ENCODE measurements around the gene FAM89B.
"Not testable (repeated sequence)": the region's sequence is repeated elsewhere in the genome, so short reads cannot be mapped to it uniquely, and the experiment has no call there.

Gene FAM89B

DNA sequence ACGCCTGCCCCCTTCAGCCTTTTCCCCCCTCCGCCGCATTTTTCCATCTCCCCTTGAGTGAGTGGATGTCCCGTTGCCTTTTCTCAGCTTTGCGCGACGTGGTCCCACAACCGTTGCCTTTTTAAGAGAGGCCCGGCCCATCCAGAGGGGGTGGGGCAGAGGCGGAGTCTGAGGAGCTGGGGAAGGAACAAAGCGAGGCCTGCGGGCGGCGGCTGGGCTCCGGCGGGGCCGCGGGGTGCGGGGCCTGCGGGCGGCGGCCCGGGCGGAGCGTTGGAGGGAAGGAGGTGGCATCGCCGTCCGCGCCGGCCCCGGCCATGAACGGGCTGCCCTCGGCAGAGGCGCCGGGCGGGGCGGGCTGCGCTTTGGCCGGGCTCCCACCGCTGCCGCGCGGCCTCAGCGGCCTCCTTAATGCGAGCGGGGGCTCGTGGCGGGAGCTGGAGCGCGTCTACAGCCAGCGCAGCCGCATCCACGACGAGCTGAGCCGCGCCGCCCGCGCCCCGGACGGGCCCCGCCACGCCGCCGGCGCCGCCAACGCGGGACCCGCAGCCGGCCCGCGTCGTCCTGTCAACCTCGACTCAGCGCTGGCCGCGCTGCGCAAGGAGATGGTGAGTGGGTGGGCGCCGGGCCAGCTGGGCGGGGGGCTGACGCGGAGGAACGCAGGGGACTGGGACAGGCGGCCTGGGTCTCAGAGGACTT is at the start of gene FAM89B:
Gene FAM89B, plus strand, starts transcription at position 183 of the 696 bp plus-strand sequence. Its CDS starts 132 bp downstream, at position 315.
- DNase-seq (ENCODE audit: low read depth), result peak; percentile 84

DNA sequence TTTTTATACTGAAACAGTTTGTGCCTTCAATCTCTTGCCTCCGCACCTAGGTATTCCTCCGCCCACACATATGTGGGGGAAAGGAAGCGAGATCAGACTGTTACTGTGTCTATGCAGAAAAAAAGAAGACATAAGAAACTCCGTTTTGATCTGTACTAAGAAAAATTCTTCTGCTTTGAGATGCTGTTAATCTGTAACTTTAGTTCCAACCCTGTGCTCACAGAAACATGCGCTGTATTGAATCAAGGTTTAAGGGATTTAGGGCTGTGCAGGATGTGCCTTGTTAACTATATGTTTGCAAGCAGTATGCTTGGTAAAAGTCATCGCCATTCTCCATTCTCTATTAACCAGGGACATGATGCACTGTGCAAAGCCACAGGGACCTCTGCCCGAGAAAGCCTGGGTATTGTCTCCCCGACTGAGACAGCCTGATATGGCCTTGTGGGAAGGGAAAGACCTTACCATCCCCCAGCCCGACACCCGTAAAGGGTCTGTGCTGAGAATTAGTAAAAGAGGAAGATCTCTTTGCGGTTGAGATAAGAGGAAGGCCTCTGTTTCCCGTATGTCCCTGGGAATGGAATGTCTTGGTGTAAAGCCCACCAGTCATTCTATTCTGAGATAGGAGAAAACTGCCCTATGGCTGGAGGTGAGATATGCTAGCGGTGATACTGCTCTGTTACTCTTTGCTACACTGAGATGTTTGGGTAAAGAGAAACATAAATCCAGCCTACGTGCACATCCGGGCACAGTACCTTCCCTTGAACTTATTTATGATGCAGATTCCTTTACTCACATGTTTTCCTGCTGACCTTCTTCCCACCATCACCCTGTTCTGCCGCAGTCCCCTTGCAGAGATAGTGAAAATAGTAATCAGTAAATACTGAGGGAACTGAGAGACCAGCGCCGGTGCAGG is 49.4 kb upstream of the FAM89B start:
- not testable (repeated sequence) for DNase-seq (ENCODE audit: low read depth)

DNA sequence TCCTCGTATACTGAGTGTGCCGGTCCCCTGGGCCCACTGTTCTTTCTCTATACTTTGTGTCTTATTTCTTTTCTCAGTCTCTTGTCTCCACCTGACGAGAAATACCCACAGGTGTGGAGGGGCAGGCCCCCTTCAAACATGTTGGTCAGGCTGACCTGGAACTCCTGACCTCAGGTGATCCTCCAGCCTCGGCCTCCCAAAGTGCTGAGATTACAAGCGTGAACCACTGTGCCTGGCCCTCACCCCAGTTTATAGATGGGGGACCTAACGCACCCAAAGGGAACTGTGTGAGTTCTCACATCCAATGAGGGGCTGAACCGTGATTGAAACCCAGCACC is 48.7 kb upstream of the FAM89B start:
- not testable (repeated sequence) for DNase-seq (ENCODE audit: low read depth)

DNA sequence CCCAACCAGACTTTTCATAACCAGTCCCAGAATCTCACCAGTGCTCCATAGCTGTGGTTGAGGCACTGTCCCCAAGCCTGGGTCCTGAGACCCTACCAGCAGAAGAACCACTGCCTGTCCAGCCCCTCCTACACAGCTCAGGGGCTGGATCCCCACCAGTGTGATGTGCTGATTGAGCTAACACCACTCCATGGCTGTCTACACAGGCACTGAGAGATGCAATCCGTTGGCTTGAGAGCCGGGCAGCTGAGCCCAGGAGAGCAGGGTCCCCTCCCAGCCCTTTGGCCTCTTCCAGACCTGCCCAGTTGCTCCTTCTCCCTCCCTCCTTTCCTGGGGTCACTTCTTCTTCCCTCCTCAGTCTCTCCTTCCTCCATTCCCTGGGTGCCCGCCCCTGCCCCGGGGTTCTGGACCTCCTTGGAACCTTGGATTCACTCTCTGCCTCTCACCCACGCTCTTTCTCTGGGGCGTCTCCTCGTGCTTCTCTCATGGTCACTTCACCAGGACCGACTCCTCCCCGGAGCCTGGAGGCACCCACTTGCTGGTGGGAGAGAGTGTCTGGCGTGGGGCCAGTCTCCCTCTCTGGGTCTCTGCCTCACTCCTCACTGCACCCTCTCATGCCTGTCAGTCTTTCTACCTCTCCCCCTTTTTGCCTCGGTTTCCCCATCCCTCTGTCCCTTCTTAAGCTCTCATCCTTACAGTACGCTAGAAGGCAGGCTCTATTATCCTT is 48.2 kb upstream of the FAM89B start:
- DNase-seq (ENCODE audit: low read depth), result no peak

DNA sequence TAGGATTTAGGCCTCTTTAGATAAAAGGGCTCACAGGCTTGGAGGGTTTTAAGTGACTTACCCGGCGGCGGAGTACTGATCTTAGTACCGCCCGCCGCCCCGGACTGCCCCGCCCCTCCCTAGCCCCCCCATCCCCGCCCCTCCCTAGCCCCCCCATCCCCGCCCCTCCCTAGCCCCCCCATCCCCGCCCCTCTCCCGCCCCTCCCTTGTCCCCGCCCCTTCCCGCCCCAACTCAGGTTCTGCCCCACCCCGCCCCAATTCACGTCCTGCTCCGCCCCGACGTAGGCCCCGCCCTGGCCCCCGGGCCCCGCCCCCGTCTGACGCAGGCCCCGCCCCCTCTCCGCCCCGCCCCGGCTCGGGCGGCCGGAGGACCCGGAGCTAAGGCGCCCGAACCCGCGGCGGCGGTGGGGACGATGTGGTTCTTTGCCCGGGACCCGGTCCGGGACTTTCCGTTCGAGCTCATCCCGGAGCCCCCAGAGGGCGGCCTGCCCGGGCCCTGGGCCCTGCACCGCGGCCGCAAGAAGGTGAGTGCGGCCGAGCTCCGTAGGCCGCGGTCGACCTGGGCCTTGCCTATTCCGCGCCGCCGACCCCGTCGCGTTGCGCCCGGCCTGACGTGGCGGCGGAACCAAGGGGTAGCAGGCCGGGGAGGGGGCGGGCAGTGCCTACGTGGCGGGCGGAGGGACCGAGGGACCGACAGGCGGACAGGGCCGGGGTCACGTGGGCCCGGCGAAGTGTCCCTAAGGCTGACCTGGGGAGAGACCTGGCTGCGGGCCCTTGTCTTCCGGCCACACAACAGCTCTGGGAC is 47.4 kb upstream of the FAM89B start, which contains the start of gene SCYL1:
Gene SCYL1, plus strand, starts transcription at position 343 of the 805 bp plus-strand sequence. Its CDS starts 71 bp downstream, at position 414.
- DNase-seq (ENCODE audit: low read depth), result peak; percentile 78

DNA sequence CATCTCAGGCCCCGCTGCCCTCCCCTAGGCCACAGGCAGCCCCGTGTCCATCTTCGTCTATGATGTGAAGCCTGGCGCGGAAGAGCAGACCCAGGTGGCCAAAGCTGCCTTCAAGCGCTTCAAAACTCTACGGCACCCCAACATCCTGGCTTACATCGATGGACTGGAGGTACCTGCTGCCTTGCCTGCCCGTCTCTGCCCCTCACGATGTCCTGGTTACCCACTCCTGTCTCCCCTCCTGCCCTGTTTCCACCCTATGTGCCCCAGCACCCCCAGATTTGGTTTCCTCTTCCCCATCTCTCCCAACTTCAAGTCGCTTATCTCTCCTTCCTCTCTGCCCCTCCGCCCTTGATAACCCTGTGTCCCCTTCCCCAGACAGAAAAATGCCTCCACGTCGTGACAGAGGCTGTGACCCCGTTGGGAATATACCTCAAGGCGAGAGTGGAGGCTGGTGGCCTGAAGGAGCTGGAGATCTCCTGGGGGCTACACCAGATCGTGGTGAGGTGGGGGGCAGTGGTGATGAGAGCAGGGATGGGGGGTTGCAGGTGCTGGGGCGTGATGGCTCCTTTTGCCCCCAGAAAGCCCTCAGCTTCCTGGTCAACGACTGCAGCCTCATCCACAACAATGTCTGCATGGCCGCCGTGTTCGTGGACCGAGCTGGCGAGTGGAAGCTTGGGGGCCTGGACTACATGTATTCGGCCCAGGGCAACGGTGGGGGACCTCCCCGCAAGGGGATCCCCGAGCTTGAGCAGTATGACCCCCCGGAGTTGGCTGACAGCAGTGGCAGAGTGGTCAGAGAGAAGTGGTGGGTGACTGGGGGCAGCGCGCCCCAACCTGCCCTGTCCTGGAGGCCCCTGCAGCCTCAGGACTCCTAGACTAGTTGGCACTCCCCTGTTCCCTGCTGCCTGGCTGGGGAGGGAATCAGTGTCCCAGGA is 46.5 kb upstream of the FAM89B start:
- no peak for DNase-seq (ENCODE audit: low read depth)

DNA sequence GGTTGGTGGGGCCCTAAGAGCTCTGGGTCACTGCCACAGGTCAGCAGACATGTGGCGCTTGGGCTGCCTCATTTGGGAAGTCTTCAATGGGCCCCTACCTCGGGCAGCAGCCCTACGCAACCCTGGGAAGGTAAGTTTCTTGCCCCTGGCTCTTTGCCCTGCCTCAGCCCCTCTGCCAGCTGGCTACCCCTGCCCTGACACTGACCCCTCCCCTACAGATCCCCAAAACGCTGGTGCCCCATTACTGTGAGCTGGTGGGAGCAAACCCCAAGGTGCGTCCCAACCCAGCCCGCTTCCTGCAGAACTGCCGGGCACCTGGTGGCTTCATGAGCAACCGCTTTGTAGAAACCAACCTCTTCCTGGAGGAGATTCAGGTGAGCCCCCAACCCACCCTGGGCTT is 45.6 kb upstream of the FAM89B start:
- DNase-seq (ENCODE audit: low read depth), result no peak

DNA sequence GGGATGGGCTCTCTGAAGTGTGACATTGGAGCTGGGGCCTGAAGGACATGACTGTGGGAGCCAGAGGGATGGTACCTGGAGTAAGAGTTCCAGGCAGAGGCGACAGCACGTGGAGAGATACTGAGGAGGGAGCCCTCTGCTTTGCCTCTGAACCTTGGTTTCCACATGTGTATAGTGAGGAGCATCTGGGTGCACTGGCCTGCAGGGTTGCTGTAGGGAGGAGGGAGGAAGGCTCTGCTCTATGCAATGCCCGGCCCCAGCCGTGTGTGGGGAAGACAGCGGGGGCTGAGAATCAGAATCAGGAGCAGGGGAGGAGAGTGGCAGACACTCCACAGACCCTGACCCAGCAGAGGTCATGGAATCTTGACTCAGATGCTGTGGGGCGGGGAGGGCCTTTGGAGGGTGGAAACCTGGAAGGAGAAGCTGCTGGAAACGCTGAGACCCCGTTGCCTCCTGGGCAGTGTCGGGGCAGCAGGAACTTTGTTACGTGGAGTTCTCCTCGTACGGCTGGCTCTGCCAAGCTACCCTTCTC is 43.5 kb upstream of the FAM89B start:
- DNase-seq (ENCODE audit: low read depth), result no peak

DNA sequence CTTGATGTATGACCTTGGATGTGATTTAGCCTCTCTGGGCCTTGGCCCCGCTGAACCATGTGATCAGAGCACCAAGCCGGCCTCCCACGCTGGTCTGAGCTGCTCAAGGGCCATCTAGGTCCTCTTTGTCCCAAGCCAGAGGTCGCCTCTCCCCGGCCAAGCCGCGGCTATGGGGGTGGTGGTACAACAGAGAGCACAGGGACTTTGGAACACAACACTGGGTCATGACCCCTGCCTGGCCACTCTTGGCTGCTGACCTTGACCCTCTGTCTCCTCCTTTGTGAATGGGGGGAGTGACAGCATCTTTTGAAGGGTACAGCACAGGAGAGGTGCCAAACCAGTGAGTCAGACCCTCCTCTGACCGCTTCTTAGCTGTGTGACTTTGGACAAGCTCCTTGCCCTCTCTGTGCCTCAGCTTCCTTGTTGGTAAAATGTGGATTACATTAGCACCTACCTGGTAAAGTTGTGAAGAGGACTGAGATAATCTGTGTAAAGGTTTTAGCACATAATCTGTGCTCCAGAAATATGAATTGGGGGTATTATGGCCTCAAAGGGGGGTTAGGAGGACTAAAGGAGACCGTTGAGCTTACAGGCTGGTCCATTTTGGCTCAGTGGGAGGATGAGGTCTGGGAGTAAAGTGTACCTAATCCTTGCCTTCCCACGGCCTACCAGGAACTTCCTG is 42.7 kb upstream of the FAM89B start:
- DNase-seq (ENCODE audit: low read depth), result no peak

DNA sequence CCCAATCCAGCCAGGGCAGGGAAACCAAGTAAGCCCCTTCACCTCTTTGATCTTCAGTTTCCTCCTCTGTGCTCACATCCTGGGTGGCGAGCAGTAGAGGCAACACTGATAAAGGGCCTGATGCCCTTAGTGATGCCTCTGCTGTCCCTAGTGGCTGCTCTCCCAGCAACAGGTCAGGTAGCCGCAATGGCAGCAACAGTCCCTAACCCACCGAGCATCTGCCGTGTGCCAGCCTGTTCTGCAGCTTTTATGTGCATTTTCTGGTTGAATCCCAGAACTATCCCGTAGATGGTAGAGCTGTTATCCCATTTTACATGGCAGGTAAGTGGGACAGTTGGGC is 42.2 kb upstream of the FAM89B start:
- DNase-seq (ENCODE audit: low read depth), result no peak

DNA sequence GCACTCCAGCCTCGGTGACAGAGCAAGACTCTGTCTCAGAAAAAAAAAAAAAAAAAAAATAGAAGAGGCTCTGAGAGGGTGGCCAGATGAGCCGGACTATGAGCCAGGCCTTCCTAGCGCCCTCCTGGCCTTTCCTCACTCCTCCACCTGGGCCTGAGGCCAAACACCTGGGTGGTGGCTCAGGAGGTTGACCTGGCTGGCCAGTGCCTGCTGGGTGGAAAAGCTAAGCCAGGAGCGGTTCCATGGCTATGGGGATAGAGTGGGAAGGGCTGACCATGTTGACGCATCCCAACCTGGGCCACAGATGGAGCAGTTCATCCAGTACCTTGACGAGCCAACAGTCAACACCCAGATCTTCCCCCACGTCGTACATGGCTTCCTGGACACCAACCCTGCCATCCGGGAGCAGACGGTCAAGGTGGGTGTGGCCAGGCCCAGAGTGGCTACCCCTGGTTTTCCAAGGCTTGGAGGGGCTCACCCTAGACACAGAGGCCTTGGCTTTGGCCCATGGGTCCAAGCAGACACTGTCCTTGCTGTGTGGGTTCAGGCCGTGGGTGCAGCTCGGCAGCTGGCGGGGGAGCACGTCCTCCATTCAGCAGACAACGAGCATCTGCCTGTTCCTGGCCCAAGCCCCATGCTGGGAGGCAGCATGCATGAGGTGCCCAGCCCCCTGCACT is 39.8 kb upstream of the FAM89B start:
- DNase-seq (ENCODE audit: low read depth), result no peak

DNA sequence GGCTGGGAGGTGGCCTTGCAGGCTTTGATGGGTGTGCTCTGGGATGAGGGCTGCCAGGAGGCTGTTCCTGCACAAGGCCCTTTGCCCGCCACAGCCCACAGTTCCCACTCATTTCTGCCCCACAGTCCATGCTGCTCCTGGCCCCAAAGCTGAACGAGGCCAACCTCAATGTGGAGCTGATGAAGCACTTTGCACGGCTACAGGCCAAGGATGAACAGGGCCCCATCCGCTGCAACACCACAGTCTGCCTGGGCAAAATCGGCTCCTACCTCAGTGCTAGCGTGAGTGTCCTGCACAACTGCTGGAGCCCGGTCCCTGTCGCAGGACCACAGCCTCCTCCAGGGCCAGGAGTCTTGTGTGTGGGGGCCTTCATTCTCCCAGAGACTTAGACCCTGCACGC is 37.2 kb upstream of the FAM89B start:
- DNase-seq (ENCODE audit: low read depth), result no peak

DNA sequence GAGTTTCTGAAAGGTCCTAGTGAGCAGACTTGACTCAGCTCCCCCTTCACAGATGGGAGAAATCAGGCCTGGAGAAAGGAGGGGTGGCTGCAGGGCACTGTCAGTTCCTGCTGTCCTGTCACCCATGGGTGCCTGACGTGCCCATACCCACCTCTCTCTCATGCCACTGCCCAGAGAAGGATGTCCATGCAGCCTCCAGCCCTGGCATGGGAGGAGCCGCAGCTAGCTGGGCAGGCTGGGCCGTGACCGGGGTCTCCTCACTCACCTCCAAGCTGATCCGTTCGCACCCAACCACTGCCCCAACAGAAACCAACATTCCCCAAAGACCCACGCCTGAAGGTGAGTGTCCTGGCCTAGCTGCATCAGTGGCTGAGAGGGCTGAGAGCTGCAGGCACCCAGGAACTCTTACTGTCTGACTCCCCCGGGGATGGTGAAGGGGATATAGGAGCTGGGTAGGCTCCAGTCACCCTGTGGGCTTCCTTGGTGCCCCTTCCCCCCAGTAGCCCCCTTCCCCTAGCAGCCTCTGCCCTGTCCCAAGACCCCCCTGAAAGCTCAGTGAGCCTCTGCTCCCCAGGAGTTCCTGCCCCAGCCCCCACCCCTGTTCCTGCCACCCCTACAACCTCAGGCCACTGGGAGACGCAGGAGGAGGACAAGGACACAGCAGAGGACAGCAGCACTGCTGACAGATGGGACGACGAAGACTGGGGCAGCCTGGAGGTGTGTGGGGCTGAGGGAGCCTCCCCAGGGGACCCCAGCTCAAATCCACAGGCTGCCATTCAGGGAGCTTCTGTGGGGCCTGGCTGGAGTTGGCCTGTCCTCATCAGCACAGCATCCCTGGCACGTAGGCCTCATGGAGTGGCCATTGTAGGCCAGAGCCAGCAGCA is 35.7 kb upstream of the FAM89B start:
- DNase-seq (ENCODE audit: low read depth), result no peak

DNA sequence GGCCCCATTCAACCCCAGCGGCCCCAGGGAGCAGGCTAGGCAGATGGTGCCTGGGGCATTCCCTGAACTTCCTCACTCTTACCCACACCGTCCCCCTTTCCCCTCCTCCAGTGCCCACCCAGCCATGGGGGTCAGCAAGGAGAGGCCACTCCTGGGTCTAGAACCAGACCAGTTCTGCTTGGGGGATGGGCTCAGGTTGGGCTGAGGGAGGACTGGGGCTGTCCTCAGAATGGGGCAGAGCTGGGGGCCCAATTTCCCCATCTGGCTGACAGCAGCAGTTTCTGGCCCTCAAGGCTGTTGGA is 35.1 kb upstream of the FAM89B start:
- no peak for DNase-seq (ENCODE audit: low read depth)

DNA sequence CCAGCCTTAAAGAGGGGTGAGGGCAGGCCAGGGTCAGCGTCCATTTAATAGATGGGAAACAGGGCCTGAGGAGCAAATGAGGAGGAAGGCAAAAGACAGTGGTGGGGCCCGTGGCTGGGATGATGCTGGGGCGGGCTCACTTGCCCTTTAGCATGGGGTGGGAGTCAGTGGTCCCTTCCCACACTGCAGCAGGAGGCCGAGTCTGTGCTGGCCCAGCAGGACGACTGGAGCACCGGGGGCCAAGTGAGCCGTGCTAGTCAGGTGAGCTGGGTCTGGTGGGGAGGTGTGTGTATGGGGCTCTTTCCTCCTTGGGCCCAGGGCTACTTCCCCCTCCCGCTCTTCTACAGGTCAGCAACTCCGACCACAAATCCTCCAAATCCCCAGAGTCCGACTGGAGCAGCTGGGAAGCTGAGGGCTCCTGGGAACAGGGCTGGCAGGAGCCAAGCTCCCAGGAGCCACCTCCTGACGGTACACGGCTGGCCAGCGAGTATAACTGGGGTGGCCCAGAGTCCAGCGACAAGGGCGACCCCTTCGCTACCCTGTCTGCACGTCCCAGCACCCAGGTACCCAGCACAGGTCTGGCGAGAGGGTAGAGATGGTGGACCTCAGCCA is 34.6 kb upstream of the FAM89B start:
- DNase-seq (ENCODE audit: low read depth), result no peak

DNA sequence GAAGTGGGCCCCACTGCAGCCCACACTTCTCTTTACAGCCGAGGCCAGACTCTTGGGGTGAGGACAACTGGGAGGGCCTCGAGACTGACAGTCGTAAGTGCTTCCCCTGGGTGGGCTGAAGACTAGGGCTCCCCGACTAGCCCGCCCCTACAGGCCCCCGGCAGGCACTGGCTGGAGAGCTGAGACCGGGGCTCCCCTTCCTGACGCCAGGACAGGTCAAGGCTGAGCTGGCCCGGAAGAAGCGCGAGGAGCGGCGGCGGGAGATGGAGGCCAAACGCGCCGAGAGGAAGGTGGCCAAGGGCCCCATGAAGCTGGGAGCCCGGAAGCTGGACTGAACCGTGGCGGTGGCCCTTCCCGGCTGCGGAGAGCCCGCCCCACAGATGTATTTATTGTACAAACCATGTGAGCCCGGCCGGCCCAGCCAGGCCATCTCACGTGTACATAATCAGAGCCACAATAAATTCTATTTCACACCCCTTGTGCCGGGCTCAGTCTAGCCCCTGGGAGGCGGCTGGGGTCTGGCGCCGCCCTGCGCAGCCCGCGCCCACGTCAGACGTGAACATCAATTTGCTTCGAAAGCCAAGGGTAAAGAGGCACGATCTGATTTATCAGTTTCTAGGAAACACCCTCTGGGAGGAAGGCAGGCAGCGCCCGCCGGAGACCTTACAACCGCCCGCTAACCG is 34.0 kb upstream of the FAM89B start:
- no peak for DNase-seq (ENCODE audit: low read depth)

All from activated T-cell treated with anti-CD3 and anti-CD28 coated beads for 48 hours (primary cell).